ENCODE measurements around the gene RAB35.

RAB35 gene

GRCh38 chr12:120109570-120110267, 6.8 kb downstream of the RAB35 start:
- no peak for DNase-seq (ENCODE audit: low read depth)
- H3K4me3 ChIP-seq (ENCODE audit: low read depth, low read length) = no peak overlapping the region
- no peak for TF ChIP-seq CTCF (IDR thresholded peaks at IDR 0.05; ENCODE audit: low read depth, low read length)
- TF ChIP-seq, protein P1, sequence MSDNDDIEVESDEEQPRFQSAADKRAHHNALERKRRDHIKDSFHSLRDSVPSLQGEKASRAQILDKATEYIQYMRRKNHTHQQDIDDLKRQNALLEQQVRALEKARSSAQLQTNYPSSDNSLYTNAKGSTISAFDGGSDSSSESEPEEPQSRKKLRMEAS (IDR thresholded peaks at IDR 0.05; ENCODE audit: low read depth, low read length) = no peak

DNA sequence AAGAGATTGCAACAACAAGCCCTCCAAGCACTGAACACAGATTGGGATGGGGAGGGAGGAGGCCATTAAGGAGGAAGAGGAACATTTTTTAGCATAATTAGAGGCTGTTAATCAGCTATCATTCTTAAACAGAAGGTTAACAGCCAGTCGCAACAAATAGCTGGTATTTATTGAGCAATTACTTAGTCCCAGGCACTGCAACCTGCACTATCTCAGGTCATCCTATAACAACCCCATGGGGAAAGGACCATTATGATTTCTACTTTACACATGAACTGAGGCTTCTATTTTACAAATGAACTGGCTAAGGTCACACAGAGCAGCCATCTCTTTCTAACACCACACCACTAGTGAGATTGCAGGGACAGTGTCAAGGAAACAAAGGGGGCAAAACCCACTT, 10.4 kb downstream of the RAB35 start:
- TF ChIP-seq POLR2A (IDR thresholded peaks at IDR 0.05; ENCODE audit: extremely low read depth, insufficient read length) (no peak), MYC (IDR thresholded peaks at IDR 0.05; ENCODE audit: low read depth, low read length) (no peak), CTCF (IDR thresholded peaks at IDR 0.05; ENCODE audit: low read depth, low read length) (no peak)
- TF ChIP-seq, protein P1 (IDR thresholded peaks at IDR 0.05; ENCODE audit: low read depth, low read length) = no peak
- DNase-seq (ENCODE audit: low read depth) = no peak
- H3K4me3 ChIP-seq (ENCODE audit: low read depth, low read length) = no peak overlapping the region

DNA sequence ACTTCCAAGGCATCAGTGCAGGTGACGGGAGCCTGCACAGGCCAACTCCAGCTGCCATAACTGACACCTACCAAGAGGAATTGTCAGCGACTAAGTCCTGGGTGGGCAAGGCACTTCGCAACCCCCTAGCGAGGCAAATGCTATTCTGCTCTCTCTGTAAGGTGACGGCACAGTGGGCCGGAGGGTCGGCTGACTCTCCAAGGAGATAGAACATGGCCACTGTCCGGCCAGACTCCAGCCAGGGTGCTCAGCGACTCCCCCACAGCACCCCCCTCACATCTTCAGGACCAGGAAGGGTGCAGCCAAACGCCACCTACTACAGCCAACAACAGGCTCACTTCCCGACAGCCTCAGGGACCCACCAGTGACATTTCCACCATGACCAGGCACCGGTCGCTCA, 13.2 kb downstream of the RAB35 start:
- TF ChIP-seq CTCF (IDR thresholded peaks at IDR 0.05; ENCODE audit: low read depth, low read length) = no peak
- no peak for DNase-seq (ENCODE audit: low read depth)
- no peak overlapping the region for H3K4me3 ChIP-seq (ENCODE audit: low read depth, low read length)

DNA sequence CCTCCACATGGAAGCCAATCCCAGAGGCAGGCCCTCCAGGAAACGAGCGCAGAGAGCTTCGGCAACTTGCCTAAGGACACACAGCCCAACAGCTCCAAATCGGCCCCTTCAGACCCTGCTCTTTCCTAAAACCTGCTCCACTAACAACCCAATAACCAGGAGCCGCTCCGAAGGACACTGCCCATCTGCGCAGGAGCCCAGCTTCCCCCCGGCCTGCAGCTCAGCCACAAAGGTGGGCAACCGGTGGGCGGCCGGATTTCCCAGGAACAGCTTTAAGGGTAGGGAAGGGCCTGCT, 13.6 kb downstream of the RAB35 start:
- no peak for TF ChIP-seq CTCF (IDR thresholded peaks at IDR 0.05; ENCODE audit: low read depth, low read length)
- no peak for TF ChIP-seq MYC (IDR thresholded peaks at IDR 0.05; ENCODE audit: low read depth, low read length)
- TF ChIP-seq POLR2A (IDR thresholded peaks at IDR 0.05; ENCODE audit: extremely low read depth, insufficient read length) = no peak
- TF ChIP-seq, protein P1 (IDR thresholded peaks at IDR 0.05; ENCODE audit: low read depth, low read length) = no peak
- no peak overlapping the region for H3K4me3 ChIP-seq (ENCODE audit: low read depth, low read length)

DNA sequence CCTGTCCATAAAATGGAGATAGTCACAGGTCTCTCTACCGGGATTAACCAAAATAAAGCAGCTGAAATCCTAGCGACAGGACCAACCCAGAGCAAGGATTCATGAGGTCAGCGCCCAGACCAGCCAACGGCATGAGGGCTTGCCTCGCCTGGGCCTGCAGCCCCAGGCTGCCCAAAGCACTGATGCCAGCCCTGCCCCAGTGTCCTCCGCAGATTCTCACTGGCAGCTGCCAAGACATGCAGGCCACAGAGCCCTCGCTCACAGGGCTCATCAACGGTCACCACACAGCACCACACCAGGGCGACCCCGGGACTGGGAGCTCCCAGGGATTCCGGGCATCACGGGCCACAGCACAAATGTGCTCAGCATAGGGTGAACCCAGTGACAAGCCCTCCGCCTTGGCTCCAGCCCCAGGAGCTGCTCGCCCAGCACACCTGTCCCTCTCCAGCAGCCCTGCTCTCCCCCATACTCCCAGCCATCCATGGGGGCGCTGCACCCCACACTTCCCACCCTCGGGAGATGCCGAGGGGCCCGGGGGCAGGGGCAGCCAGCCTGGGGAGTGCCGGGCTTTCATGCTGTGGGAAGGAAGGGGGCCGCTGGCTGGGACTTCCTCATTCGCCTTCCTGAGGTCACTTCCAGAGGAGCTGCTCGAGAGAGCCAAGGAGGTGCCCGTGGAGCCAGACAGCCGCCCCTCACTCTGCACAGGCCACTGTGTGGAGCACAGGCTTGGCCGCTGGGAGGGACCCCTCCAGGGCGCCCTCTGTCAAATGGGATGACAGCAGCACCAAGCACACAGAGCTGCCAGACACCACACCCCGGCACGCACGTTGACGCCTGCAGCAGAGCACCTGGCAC, 14.1 kb downstream of the RAB35 start:
- no peak for TF ChIP-seq CTCF (IDR thresholded peaks at IDR 0.05; ENCODE audit: low read depth, low read length)
- TF ChIP-seq MYC (IDR thresholded peaks at IDR 0.05; ENCODE audit: low read depth, low read length) = no peak
- TF ChIP-seq, protein P1 (IDR thresholded peaks at IDR 0.05; ENCODE audit: low read depth, low read length) = no peak
- TF ChIP-seq POLR2A (IDR thresholded peaks at IDR 0.05; ENCODE audit: extremely low read depth, insufficient read length) = no peak
- H3K4me3 ChIP-seq (ENCODE audit: low read depth, low read length) = no peak overlapping the region
- DNase-seq (ENCODE audit: low read depth) = no peak

More for the DNA sequence above, 13.6 kb downstream of the RAB35 start:
- DNase-seq (ENCODE audit: low read depth) = no peak

Measured in NB4 (cell line).